HepG2 (cell line): ENCODE data around the gene EXOC3. TPM values are rescaled to one million over a fixed set of nuclear protein-coding genes. Genes with fewer than 3 reads are reported as not detected.

Source experiments
- ATAC-seq: fragments of 200-7000 bp; cut with Tn5 transposase; 3 replicates; pipeline ENCODE4 v1.9.1; 2020; ENCODE audit warnings: mild to moderate bottlenecking, moderate library complexity
- BruUV-seq: library from RNA; stranded (reverse); fragments of 400-500 nt; replicated peaks from 2 replicates; lab custom pipeline; 2021; lab: Mats Ljungman, UMichigan
- CTCF ChIA-PET: fragments of 300-600 bp; formaldehyde crosslinking; extraction: SDS; loops from one replicate; lab custom pipeline; 2021; ENCODE audit warnings: low total read pairs, inconsistent platforms, low intra/inter-chr PET ratio; lab: Yijun Ruan, JAX
- POLR2A ChIA-PET: fragments of 350-600 bp; sonication (Branson Sonifier 250); formaldehyde crosslinking; loops from one replicate; lab custom pipeline; 2020; ENCODE audit warnings: antibody characterized with exemption, inconsistent platforms; lab: Yijun Ruan, JAX
- DNase-seq: peaks from one replicate; pipeline ENCODE4 v3.0.0-alpha.2; 2015; ENCODE audit warnings: low spot score
- FAIRE-seq: peaks from 3 replicates; lab custom pipeline; 2011; peaks lifted over from hg19 to GRCh38; lab: Jason Lieb, UNC
- H2AFZ ChIP-seq: one replicate; pipeline ENCODE4 v1.6.1; 2011; ENCODE audit warnings: low read length, inconsistent platforms
- H3K27ac ChIP-seq: fragments of 300-600 bp; 3 replicates; pipeline ENCODE4 v1.8.0; 2011; ENCODE audit warnings: mixed run types, mild to moderate bottlenecking, mixed read lengths, low read length, inconsistent platforms; ENCODE audit not compliant: insufficient read depth; ENCODE audit errors: extremely low read length
- H3K27me3 ChIP-seq, 2 experiments: fragments of 200-600 bp in 1 of 2; 2 replicates in 1 of 2; 3 replicates in 1 of 2; pipeline versions ENCODE4 v1.6.0 to v1.8.0; 2011; ENCODE audit warnings: low read length in 2 of 2, mild to moderate bottlenecking in 2 of 2, moderate library complexity in 2 of 2, inconsistent platforms in 1 of 2; ENCODE audit not compliant: insufficient read depth in 2 of 2, control insufficient read depth in 1 of 2
- H3K36me3 ChIP-seq, 2 experiments: fragments of 200-600 bp in 1 of 2; replicated peaks in 1 of 2; 2 replicates in 1 of 2; 3 replicates in 1 of 2; pipeline versions ENCODE4 v1.5.1 to v1.8.0; 2011; ENCODE audit warnings: low read length in 2 of 2, inconsistent platforms in 1 of 2; ENCODE audit not compliant: insufficient read depth in 2 of 2, control insufficient read depth in 1 of 2
- H3K4me1 ChIP-seq: 2 replicates; pipeline ENCODE4 v1.5.1; 2012; ENCODE audit warnings: low read length, inconsistent platforms; ENCODE audit not compliant: insufficient read depth
- H3K4me2 ChIP-seq: 2 replicates; pipeline ENCODE4 v1.6.0; 2011; ENCODE audit warnings: low read depth, low read length, inconsistent platforms
- H3K4me3 ChIP-seq, 3 experiments: fragments of 200-600 bp in 1 of 3; sonication (generic), shearing (Covaris generic) in 1 of 3; replicated peaks in 1 of 3; 2 replicates each; pipeline ENCODE4 v1.5.1; 2011 to 2016; ENCODE audit warnings: low read length in 3 of 3, inconsistent platforms in 2 of 3, low read depth in 2 of 3, mild to moderate bottlenecking in 2 of 3, control low read depth in 1 of 3, mixed read lengths in 1 of 3; ENCODE audit not compliant: insufficient read depth in 1 of 3
- H3K79me2 ChIP-seq: one replicate; pipeline ENCODE4 v1.6.1; 2011; ENCODE audit warnings: low read length, inconsistent platforms; ENCODE audit not compliant: insufficient read depth
- H3K9ac ChIP-seq: 2 replicates; pipeline ENCODE4 v1.6.0; 2011; ENCODE audit warnings: mild to moderate bottlenecking, low read depth, low read length, inconsistent platforms; ENCODE audit not compliant: insufficient read depth
- H3K9me3 ChIP-seq: 2 replicates; pipeline ENCODE4 v1.5.1; 2012; ENCODE audit warnings: mild to moderate bottlenecking, low read length
- H4K20me1 ChIP-seq: 2 replicates; pipeline ENCODE4 v1.6.0; 2011; ENCODE audit warnings: inconsistent platforms, mild to moderate bottlenecking, low read length, moderate library complexity; ENCODE audit not compliant: insufficient read depth
- PAF1 ChIP-seq: IDR thresholded peaks from 2 replicates; pipeline ENCODE4 v1.6.1; 2016; ENCODE audit warnings: missing genetic modification reagents, missing compliant biosample characterization
- ZNF136 ChIP-seq: sonication (generic); formaldehyde crosslinking; IDR thresholded peaks from 2 replicates; pipeline ENCODE4 v1.8.1; 2022; ENCODE audit warnings: low read depth, mild to moderate bottlenecking, moderate library complexity, missing genetic modification reagents
- WGBS: methylation state at CpG from one replicate; pipeline ENCODE4 v1.1.6; 2017; ENCODE audit warnings: low lambda C conversion rate; 5-methylcytosine and 5-hydroxymethylcytosine counted together
- in situ Hi-C: cut with HindIII; loops from 2 replicates; pipeline ENCODE4 v1.10.0; 2017; ENCODE audit warnings: low pct_unique_long_range_greater_than_20kb; ENCODE audit not compliant: extremely low pct_ligation_motif_present
- intact Hi-C: fragments of 100-400 bp; cut with micrococcal nuclease; formaldehyde crosslinking; loops from one replicate; pipeline ENCODE4 v1.10.0; 2022; ENCODE audit not compliant: unreplicated experiment
- polyA plus RNA-seq, 8 experiments: library from polyadenylated mRNA; depleted of rRNA in 3 of 8; stranded (reverse) in 7 of 8; unstranded in 1 of 8; fragments of >200 nt; fragmentation: Illumina TruSeq in 4 of 8; extraction: Trizol in 4 of 8; gene quantifications; 2 replicates each; pipeline versions ENCODE4 v1.2.1 to v1.2.3, GENCODE V29; 2011 to 2016; ENCODE audit warnings: low read depth in 4 of 8, missing spikeins in 1 of 8, mixed read lengths in 1 of 8; ENCODE audit not compliant: insufficient read depth in 1 of 8
- total RNA-seq, 5 experiments: library from RNA; depleted of rRNA; stranded (reverse); fragments of >200 nt; fragmentation: Illumina TruSeq; extraction: Trizol; gene quantifications; 2 replicates each; pipeline ENCODE4 v1.2.3, GENCODE V29; 2016; ENCODE audit warnings: low read depth in 1 of 5
- TF ChIP-seq, protein P1 (sequence below): sonication (generic); formaldehyde crosslinking; IDR thresholded peaks from 2 replicates; pipeline ENCODE4 v1.5.0; 2020; ENCODE audit warnings: mild to moderate bottlenecking, missing genetic modification reagents, borderline replicate concordance
- TF ChIP-seq, protein P2 (sequence below): sonication (generic); formaldehyde crosslinking; IDR thresholded peaks from 2 replicates; pipeline ENCODE4 v1.4.0; 2020; ENCODE audit warnings: missing genetic modification reagents, mild to moderate bottlenecking, borderline replicate concordance
- TF ChIP-seq, protein P3 (sequence below): sonication (generic); formaldehyde crosslinking; IDR thresholded peaks from 2 replicates; pipeline ENCODE4 v1.8.0; 2022; ENCODE audit warnings: mild to moderate bottlenecking, missing genetic modification reagents, moderate library complexity
- TF ChIP-seq, protein P4 (sequence below): sonication (generic); formaldehyde crosslinking; IDR thresholded peaks from 2 replicates; pipeline ENCODE4 v1.5.0; 2020; ENCODE audit warnings: missing genetic modification reagents
- TF ChIP-seq, protein P5 (sequence below): sonication (generic); formaldehyde crosslinking; IDR thresholded peaks from 2 replicates; pipeline ENCODE4 v1.4.0; 2020; ENCODE audit warnings: missing genetic modification reagents; ENCODE audit errors: not compliant biosample characterization

EXOC3 gene
- total and polyA plus RNA-seq, 2 of the 13 experiments (the other 11 are each of a cell fraction or from before 2014, with no cell fraction given): 9.2 to 20.5 TPM

DNA sequence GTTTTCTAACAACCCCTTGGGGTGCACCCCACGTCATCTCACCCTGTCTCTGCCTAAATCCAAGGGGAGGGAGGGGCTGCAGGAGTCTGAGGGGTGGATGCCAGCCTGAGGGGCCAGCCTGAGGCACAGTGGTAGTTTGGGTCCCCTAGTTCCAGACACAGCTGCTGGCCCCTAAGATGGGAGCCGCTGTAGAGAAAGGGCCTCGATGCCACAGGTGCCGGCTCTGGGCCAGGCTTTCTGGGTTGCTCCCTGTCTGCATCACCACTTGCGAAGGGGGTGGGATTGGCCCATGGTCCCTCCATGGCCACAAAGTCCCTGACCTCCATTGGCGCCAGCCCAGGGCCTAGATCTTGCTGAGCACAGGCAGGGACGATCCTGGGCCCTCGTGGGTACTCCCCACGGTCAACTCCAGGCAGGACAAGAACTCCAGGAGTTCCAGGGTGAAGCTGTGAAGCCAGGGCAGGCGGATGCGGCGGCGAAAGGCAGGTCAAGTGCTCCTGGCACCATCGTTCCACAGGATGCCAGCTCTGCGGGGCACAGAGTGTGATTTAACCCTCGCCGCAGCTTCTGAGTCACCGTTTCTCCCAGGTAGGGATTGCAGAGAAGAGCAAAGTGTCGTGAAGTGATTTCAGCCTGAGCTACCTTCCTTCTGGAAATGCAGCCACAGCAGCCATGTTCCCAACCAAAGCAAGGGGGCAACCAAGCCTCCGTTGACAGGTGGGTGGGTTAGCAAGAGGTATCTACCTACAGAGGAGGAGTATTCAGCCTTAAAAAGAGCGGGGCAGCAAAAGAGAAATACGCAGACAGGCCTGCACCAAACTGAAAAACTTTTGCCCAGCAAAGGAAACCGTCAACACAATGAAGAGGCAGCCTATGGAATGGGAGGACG lies 41.6 kb upstream of the EXOC3 start:
- FAIRE-seq (no peak), ATAC-seq (no peak), DNase-seq (no peak)
- H3K36me3 ChIP-seq: no peaks in the 10 kb centered on the region
- 83% methylated on average over 19 of the region's 24 CpGs for WGBS
- H4K20me1 ChIP-seq: no peaks in the 10 kb centered on the region
- intact Hi-C loops (no loop called here), in situ Hi-C loops (no loop called here)
- H3K4me2 ChIP-seq: no peak overlapping the region
- no peak overlapping the region for H3K9ac ChIP-seq
- ChIA-PET POLR2A (no interaction called here), CTCF (no interaction called here)
- BruUV-seq: no TSS peak
- no peak overlapping the region for H2AFZ ChIP-seq
- no peaks in the 10 kb centered on the region for H3K9me3 ChIP-seq
- peaks cover 12% of the 10 kb centered on the region for H3K4me1 ChIP-seq
- peaks cover 0 to 2% of the 10 kb centered on the region in 2 experiments; a peak in 2 of 5 replicates for H3K27me3 ChIP-seq
- H3K79me2 ChIP-seq: no peaks in the 10 kb centered on the region
- H3K4me3 ChIP-seq: no peak overlapping the region
- no peak overlapping the region for H3K27ac ChIP-seq
- TF ChIP-seq, protein P1, sequence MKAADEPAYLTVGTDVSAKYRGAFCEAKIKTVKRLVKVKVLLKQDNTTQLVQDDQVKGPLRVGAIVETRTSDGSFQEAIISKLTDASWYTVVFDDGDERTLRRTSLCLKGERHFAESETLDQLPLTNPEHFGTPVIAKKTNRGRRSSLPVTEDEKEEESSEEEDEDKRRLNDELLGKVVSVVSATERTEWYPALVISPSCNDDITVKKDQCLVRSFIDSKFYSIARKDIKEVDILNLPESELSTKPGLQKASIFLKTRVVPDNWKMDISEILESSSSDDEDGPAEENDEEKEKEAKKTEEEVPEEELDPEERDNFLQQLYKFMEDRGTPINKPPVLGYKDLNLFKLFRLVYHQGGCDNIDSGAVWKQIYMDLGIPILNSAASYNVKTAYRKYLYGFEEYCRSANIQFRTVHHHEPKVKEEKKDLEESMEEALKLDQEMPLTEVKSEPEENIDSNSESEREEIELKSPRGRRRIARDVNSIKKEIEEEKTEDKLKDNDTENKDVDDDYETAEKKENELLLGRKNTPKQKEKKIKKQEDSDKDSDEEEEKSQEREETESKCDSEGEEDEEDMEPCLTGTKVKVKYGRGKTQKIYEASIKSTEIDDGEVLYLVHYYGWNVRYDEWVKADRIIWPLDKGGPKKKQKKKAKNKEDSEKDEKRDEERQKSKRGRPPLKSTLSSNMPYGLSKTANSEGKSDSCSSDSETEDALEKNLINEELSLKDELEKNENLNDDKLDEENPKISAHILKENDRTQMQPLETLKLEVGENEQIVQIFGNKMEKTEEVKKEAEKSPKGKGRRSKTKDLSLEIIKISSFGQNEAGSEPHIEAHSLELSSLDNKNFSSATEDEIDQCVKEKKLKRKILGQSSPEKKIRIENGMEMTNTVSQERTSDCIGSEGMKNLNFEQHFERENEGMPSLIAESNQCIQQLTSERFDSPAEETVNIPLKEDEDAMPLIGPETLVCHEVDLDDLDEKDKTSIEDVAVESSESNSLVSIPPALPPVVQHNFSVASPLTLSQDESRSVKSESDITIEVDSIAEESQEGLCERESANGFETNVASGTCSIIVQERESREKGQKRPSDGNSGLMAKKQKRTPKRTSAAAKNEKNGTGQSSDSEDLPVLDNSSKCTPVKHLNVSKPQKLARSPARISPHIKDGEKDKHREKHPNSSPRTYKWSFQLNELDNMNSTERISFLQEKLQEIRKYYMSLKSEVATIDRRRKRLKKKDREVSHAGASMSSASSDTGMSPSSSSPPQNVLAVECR: no peak
- no peak for TF ChIP-seq ZNF136
- TF ChIP-seq, protein P2, sequence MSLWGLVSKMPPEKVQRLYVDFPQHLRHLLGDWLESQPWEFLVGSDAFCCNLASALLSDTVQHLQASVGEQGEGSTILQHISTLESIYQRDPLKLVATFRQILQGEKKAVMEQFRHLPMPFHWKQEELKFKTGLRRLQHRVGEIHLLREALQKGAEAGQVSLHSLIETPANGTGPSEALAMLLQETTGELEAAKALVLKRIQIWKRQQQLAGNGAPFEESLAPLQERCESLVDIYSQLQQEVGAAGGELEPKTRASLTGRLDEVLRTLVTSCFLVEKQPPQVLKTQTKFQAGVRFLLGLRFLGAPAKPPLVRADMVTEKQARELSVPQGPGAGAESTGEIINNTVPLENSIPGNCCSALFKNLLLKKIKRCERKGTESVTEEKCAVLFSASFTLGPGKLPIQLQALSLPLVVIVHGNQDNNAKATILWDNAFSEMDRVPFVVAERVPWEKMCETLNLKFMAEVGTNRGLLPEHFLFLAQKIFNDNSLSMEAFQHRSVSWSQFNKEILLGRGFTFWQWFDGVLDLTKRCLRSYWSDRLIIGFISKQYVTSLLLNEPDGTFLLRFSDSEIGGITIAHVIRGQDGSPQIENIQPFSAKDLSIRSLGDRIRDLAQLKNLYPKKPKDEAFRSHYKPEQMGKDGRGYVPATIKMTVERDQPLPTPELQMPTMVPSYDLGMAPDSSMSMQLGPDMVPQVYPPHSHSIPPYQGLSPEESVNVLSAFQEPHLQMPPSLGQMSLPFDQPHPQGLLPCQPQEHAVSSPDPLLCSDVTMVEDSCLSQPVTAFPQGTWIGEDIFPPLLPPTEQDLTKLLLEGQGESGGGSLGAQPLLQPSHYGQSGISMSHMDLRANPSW: no peak
- TF ChIP-seq, protein P3, sequence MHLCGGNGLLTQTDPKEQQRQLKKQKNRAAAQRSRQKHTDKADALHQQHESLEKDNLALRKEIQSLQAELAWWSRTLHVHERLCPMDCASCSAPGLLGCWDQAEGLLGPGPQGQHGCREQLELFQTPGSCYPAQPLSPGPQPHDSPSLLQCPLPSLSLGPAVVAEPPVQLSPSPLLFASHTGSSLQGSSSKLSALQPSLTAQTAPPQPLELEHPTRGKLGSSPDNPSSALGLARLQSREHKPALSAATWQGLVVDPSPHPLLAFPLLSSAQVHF (CRISPR knock-in tag): no peak
- TF ChIP-seq PAF1: no peak
- TF ChIP-seq, protein P4, sequence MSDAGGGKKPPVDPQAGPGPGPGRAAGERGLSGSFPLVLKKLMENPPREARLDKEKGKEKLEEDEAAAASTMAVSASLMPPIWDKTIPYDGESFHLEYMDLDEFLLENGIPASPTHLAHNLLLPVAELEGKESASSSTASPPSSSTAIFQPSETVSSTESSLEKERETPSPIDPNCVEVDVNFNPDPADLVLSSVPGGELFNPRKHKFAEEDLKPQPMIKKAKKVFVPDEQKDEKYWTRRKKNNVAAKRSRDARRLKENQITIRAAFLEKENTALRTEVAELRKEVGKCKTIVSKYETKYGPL (CRISPR knock-in tag): no peak
- TF ChIP-seq, protein P5, sequence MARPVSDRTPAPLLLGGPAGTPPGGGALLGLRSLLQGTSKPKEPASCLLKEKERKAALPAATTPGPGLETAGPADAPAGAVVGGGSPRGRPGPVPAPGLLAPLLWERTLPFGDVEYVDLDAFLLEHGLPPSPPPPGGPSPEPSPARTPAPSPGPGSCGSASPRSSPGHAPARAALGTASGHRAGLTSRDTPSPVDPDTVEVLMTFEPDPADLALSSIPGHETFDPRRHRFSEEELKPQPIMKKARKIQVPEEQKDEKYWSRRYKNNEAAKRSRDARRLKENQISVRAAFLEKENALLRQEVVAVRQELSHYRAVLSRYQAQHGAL: no peak
